Esophagus muscularis mucosa (tissue), 4 donors: ENCODE data around the gene BEST3. TPM values are rescaled to one million over a fixed set of nuclear protein-coding genes. Genes with fewer than 3 reads are reported as not detected.

ENCODE experiments used
- DNase-seq: peaks from one replicate; pipeline ENCODE4 v3.0.0-alpha.2; 2017; ENCODE audit errors: extremely low spot score
- H3K27ac ChIP-seq, 4 donors: fragments of 200-600 bp; sonication (generic); replicated peaks in 1 of 4; 1 replicate in 3 of 4; 2 replicates in 1 of 4; pipeline ENCODE4 v1.5.1; 2016 to 2019; ENCODE audit warnings: mild to moderate bottlenecking in 1 of 4
- H3K27me3 ChIP-seq, 4 donors: fragments of 200-600 bp; sonication (generic); one replicate each; pipeline versions ENCODE4 v1.5.1 to v1.6.0; 2016 to 2019
- H3K36me3 ChIP-seq, 4 donors: fragments of 200-600 bp; sonication (generic); one replicate each; pipeline ENCODE4 v1.5.1; 2016 to 2019
- H3K4me1 ChIP-seq, 4 donors: fragments of 200-600 bp; sonication (generic); one replicate each; pipeline ENCODE4 v1.5.1; 2016 to 2019
- H3K4me3 ChIP-seq, 4 donors: fragments of 200-600 bp; sonication (generic); 1 replicate in 2 of 4; 2 replicates in 2 of 4; pipeline ENCODE4 v1.5.1; 2016 to 2019; ENCODE audit warnings: mild to moderate bottlenecking in 4 of 4, moderate library complexity in 1 of 4
- H3K9me3 ChIP-seq, 4 donors: fragments of 200-600 bp; sonication (generic); 1 replicate in 3 of 4; 2 replicates in 1 of 4; pipeline ENCODE4 v1.5.1; 2016 to 2019
- EP300 ChIP-seq: sonication (generic); formaldehyde crosslinking; IDR thresholded peaks from one replicate; pipeline ENCODE4 v1.6.1; 2017; ENCODE audit warnings: antibody characterized with exemption
- POLR2A ChIP-seq: fragments of 450-650 bp; IDR thresholded peaks from one replicate; pipeline ENCODE4 v1.6.1; 2017; ENCODE audit warnings: antibody characterized with exemption, moderate library complexity, mild to moderate bottlenecking, low read depth
- POLR2AphosphoS5 ChIP-seq, 2 donors: sonication (generic); formaldehyde crosslinking; IDR thresholded peaks; one replicate each; pipeline ENCODE4 v1.6.1; 2017; ENCODE audit warnings: antibody characterized with exemption in 2 of 2
- WGBS: methylation state at CpG from one replicate; pipeline ENCODE4 v1.1.5; 2018; 5-methylcytosine and 5-hydroxymethylcytosine counted together
- intact Hi-C: fragments of 100-400 bp; cut with DNase I; formaldehyde crosslinking; loops from one replicate; pipeline ENCODE4 v1.15.1; 2023
- total RNA-seq, 4 donors: library from RNA; depleted of rRNA; stranded (reverse); fragments of >200 nt; gene quantifications; one replicate each; pipeline versions ENCODE4 v1.1.0 to v1.2.1, GENCODE V29; 2016
- TF ChIP-seq, protein P1 (sequence below), 3 experiments: fragments of 200-600 bp in 2 of 3; fragments of 450-650 bp in 1 of 3; sonication (generic) in 2 of 3; IDR thresholded peaks; one replicate each; pipeline ENCODE4 v1.5.1; 2017 to 2019; ENCODE audit warnings: antibody characterized with exemption in 3 of 3, mild to moderate bottlenecking in 2 of 3, moderate library complexity in 1 of 3

BEST3 gene
- total RNA-seq = under 1 TPM in 1 of 4 donors, not detected in 3; 0.13 TPM

DNA sequence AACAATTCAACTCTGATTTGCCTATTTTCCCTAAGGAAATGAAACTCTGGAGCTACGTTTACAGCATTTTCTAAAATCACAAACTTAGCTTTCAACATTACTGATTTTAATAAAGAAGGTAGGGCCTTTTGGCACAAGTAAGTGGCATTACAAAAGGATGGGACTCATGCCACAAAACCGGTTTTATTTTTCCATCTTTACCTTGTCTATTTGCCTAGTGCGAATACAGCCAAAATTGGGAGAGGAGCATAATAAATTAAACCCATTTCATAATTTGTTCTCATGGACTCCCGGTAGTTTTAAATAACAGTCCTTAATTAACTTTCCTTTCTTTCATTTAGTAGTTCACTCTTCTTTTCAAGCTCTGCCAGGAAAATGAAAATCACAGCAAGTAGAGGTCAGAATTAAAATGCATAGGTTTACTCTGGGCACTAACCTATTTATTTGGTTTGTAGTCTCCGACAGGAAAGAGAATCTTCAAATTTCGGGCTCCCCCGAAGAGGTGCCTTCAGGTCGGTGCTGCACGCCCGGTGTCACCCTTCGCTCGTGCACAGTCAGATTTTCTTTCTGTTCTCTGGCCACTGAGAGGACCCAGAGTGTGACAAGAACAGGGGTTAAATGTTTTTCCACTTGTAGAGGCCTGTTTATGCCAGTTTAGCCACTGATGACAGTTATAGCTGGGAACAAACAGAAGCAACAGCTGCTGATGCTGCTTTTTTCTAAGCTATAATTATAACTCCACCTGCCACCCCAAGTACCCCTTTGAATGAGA is at the start of gene BEST3:
Gene BEST3, minus strand, starts transcription at position 535 of the 772 bp plus-strand sequence. CDS start 1,505 bp downstream, outside the sequence.
- Histone ChIP-seq H3K27ac (no peak within 1 kb of the TSS), H3K9me3 (no peaks in the 10 kb centered on the region), H3K4me1 (no peaks in the 10 kb centered on the region), H3K27me3 (no peaks in the 10 kb centered on the region), H3K4me3 (no peak within 1 kb of the TSS), H3K36me3 (no peaks in the 10 kb centered on the region)
- DNase-seq = no peak
- 86% methylated on average over 12 of the region's 12 CpGs for WGBS
- intact Hi-C loops = no loop called here
- TF ChIP-seq POLR2A = no peak
- TF ChIP-seq POLR2AphosphoS5 (IDR thresholded peaks at IDR 0.05) = no peak
- TF ChIP-seq, protein P1, sequence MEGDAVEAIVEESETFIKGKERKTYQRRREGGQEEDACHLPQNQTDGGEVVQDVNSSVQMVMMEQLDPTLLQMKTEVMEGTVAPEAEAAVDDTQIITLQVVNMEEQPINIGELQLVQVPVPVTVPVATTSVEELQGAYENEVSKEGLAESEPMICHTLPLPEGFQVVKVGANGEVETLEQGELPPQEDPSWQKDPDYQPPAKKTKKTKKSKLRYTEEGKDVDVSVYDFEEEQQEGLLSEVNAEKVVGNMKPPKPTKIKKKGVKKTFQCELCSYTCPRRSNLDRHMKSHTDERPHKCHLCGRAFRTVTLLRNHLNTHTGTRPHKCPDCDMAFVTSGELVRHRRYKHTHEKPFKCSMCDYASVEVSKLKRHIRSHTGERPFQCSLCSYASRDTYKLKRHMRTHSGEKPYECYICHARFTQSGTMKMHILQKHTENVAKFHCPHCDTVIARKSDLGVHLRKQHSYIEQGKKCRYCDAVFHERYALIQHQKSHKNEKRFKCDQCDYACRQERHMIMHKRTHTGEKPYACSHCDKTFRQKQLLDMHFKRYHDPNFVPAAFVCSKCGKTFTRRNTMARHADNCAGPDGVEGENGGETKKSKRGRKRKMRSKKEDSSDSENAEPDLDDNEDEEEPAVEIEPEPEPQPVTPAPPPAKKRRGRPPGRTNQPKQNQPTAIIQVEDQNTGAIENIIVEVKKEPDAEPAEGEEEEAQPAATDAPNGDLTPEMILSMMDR (IDR thresholded peaks at IDR 0.05) = no peak
- TF ChIP-seq EP300 = no peak

DNA sequence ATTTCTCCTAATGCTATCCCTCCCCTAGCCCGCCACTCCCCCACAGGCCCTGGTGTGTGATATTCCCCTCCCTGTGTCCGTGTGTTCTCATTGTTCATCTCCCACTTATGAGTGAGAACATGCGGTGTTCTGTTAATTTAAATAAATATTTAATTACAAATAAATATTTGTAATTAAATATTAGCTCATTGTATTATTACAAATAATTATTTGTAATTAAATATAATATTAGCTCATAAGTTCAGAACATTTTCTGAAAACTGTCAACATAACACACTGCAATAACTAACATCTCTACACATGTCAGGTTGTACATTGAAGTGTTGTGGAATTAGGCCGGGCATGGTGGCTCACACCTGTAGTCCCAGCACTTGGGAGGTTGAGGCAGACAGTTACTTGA is 45.0 kb upstream of the BEST3 start:
- TF ChIP-seq, protein P1 (IDR thresholded peaks at IDR 0.05) = no peak
- TF ChIP-seq POLR2A (no peak), EP300 (no peak), POLR2AphosphoS5 (IDR thresholded peaks at IDR 0.05) (no peak)
- H3K9me3 ChIP-seq = no peaks in the 10 kb centered on the region
- H3K27ac ChIP-seq = no peak overlapping the region
- intact Hi-C loops = no loop called here
- 97% methylated on average over 4 of the region's 4 CpGs for WGBS
- H3K4me1 ChIP-seq = peaks cover 7 to 13% (median 11%) of the 10 kb centered on the region in 4 donors
- H3K27me3 ChIP-seq = no peaks in the 10 kb centered on the region
- H3K36me3 ChIP-seq = no peaks in the 10 kb centered on the region
- DNase-seq = no peak
- no peak overlapping the region for H3K4me3 ChIP-seq

DNA sequence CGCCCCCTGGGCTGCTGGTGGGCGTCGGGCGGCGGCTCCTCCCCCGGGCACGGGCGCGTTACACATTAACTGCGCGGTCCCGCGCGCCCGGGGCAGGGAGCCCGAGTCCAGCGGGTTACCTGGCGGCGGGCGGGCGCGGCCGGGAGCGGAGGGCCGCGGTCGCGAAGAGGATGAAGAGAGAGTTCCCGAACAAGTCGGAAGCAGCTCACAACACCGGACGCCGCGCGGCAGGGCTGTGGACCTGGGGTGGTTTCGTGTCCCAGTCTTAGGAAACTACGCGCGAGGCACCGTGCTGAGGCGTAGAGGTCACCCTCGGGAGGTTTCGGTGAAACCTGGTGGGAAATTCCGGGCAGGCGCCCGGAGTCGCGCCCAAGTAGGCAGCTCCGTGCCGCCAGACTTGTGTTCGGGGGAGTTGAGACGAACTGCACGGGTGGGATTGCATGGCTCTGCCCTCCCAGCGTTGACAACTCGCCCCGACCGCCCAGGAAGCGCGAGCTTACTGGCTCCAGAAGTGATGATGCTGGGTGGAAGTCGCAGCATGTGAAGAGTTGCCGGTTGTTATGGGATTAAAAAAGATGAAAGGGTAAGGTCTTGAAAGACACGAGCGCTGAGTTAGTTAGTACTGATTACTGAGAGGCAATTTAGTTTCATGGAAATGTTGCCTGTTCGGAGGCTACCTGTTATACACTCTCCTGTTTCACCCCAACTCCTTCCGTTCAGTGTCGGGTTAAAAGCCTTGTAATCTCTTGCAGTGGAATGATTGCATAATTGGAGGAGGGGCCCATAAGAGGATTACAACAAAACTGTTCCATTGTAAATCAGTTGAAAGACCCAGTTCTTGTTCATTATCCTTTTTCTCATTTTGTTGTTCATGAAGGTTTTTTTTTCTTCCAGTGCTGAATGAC is 40.4 kb upstream of the BEST3 start:
- peak in 1 of 2 donors; percentile 23 for TF ChIP-seq POLR2AphosphoS5 (IDR thresholded peaks at IDR 0.05)
- no peak for TF ChIP-seq EP300
- intact Hi-C loops = loop anchor here (10.0 kb wide), 1 partner anchor 155 kb away; the partner anchor contains the start of gene CCT2
- H3K9me3 ChIP-seq = no peaks in the 10 kb centered on the region
- no peaks in the 10 kb centered on the region for H3K36me3 ChIP-seq
- WGBS = 2% methylated on average over 18 of the region's 66 CpGs
- H3K27me3 ChIP-seq = no peaks in the 10 kb centered on the region
- H3K4me1 ChIP-seq = peaks cover 11 to 16% (median 13%) of the 10 kb centered on the region in 4 donors
- peak overlapping the region; percentile 86 to 98 (median 90) for H3K4me3 ChIP-seq
- H3K27ac ChIP-seq = peak overlapping the region; percentile 68 to 77 (median 70)
- no peak for DNase-seq

DNA sequence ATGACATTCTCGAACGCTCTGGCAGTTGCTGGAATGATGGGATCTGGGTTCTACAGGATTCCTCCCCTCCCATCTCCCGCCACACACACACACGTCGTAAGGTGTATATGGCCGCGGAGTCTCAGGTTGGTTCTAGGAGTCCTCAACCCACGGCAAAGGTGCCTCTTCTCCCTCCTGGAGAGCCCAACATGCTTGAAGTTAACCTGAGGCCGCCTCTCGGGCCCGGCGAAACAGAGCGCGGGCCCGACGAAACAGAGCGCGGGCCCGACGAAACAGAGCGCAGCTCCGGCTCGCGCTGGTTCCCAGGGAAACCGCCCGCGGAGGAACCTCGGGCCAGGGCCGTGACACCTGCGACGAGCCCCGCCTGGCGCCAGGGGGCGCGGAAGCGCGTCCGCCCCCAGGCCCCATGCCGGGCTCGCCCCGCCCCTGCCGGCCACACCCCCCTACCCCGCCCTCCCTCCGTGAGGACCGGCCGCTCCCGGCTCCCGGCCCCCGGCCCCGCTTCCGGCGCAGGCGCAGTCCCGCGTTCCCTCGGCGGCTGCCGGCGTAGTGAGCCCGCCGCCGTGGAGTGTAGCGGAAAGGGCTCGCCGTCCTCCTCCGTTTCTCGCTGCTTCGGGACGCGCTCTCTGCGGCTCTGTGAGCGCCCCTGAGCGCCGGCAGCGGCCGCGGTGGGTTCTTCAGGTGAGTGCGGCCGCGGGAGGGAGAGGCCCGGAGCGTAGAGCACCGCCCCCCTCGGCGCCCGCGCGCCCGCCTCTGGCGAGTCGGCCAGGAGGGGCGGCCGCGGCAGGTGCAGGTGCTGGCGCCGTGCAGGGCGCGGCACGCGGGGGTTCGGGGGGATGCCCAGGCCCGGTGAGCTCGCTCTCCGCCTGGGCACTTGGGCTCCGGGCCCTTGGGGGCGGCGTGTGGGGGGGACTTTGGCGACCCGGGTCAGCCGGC is 39.5 kb upstream of the BEST3 start, which contains the start of gene RAB3IP:
Gene RAB3IP, plus strand, starts transcription at position 510 of the 936 bp plus-strand sequence. CDS start 16,549 bp downstream, outside the sequence.
- TF ChIP-seq, protein P1 (IDR thresholded peaks at IDR 0.05) = peak; percentile 51 to 71 (median 56)
- TF ChIP-seq POLR2AphosphoS5 (IDR thresholded peaks at IDR 0.05) (peak; percentile 56 to 73), POLR2A (no peak), EP300 (no peak)
- Histone ChIP-seq H3K4me3 (peak within 1 kb of the TSS; percentile 86 to 98 (median 90)), H3K27ac (peak within 1 kb of the TSS; percentile 68 to 77 (median 70)), H3K36me3 (no peaks in the 10 kb centered on the region), H3K9me3 (no peaks in the 10 kb centered on the region), H3K4me1 (peaks cover 11 to 16% (median 13%) of the 10 kb centered on the region in 4 donors), H3K27me3 (no peaks in the 10 kb centered on the region)
- 8% methylated on average over 13 of the region's 110 CpGs for WGBS
- DNase-seq = peak; percentile 93
- intact Hi-C loops = loop anchor here (10.0 kb wide), 1 partner anchor 154 kb away; the partner anchor contains the start of gene CCT2
